MCF 10A (cell line): Measurements from ENCODE around the gene ACAP3. TPM values are rescaled to one million over a fixed set of nuclear protein-coding genes. Genes with fewer than 3 reads are reported as not detected.

Source experiments
- BruUV-seq: library from RNA; stranded (reverse); fragments of 400-500 nt; replicated peaks from 2 replicates; lab custom pipeline; 2021; lab: Mats Ljungman, UMichigan
- CTCF ChIA-PET: fragments of 300-600 bp; sonication (Branson Sonifier 250); formaldehyde crosslinking; extraction: SDS; loops from one replicate; lab custom pipeline; 2021; ENCODE audit warnings: antibody characterized with exemption, inconsistent platforms; lab: Yijun Ruan, JAX
- POLR2A ChIA-PET: fragments of 300-600, 350-650 bp; sonication (Branson Sonifier 250); formaldehyde crosslinking; extraction: SDS; loops from one replicate; lab custom pipeline; 2020; ENCODE audit warnings: antibody characterized with exemption, inconsistent platforms; lab: Yijun Ruan, JAX
- DNase-seq: peaks from one replicate; pipeline ENCODE4 v3.0.0-alpha.2; 2018; ENCODE audit not compliant: unreplicated experiment
- H3K27ac Mint-ChIP-seq: one replicate; pipeline ENCODE4 v1.8.0; 2022; ENCODE audit warnings: mild to moderate bottlenecking, low read depth, mixed read lengths; ENCODE audit not compliant: unreplicated experiment
- H3K27me3 Mint-ChIP-seq: one replicate; pipeline ENCODE4 v1.8.0; 2022; ENCODE audit warnings: mixed read lengths; ENCODE audit not compliant: insufficient read depth, unreplicated experiment
- H3K36me3 Mint-ChIP-seq: one replicate; pipeline ENCODE4 v1.8.0; 2022; ENCODE audit warnings: mild to moderate bottlenecking, moderate library complexity, mixed read lengths; ENCODE audit not compliant: insufficient read depth, unreplicated experiment
- H3K4me1 Mint-ChIP-seq: one replicate; pipeline ENCODE4 v1.8.0; 2022; ENCODE audit warnings: mixed read lengths; ENCODE audit not compliant: insufficient read depth, unreplicated experiment
- H3K4me3 Mint-ChIP-seq: one replicate; pipeline ENCODE4 v1.8.0; 2022; ENCODE audit warnings: mild to moderate bottlenecking, moderate library complexity, mixed read lengths; ENCODE audit not compliant: unreplicated experiment
- H3K9me3 Mint-ChIP-seq: one replicate; pipeline ENCODE4 v1.8.0; 2022; ENCODE audit warnings: mixed read lengths; ENCODE audit not compliant: unreplicated experiment
- CTCF ChIP-seq: fragments of 200-600 bp; IDR thresholded peaks from one replicate; pipeline ENCODE4 v1.8.0; 2022; ENCODE audit warnings: antibody characterized with exemption, mild to moderate bottlenecking; ENCODE audit not compliant: unreplicated experiment
- intact Hi-C: fragments of 100-400 bp; cut with micrococcal nuclease; formaldehyde crosslinking; loops from 2 replicates; pipeline ENCODE4 v1.14.1; 2022
- total RNA-seq: library from RNA; stranded (reverse); gene quantifications from 2 replicates; pipeline ENCODE4 v1.2.3, GENCODE V29; 2022

ACAP3 gene
- total RNA-seq, 1 experiment from 2014 or later: 33.5 TPM

- CTCF ChIA-PET: interaction anchor here (0.9 to 1.1 kb wide), 4 partner anchors 13 to 183 kb away, joined by 3 to 4 read pairs (median 4); no protein-coding TSS in a partner anchor
- H3K4me1 Mint-ChIP-seq: peaks cover 23% of the 10 kb centered on the region
- H3K4me3 Mint-ChIP-seq: peak overlapping the region; percentile 81
- BruUV-seq: no TSS peak
- peak overlapping the region; percentile 63 for H3K27ac Mint-ChIP-seq
- POLR2A ChIA-PET: interaction anchor here (0.9 to 1.6 kb wide), 10 partner anchors 13 to 284 kb away, joined by 3 to 8 read pairs (median 6); partner anchors contain the start of genes AURKAIP1 and UBE2J2
- H3K27me3 Mint-ChIP-seq: no peaks in the 10 kb centered on the region
- peak; percentile 82 for DNase-seq
- peak; percentile 17 for TF ChIP-seq CTCF
- peaks cover 19% of the 10 kb centered on the region for H3K36me3 Mint-ChIP-seq
- H3K9me3 Mint-ChIP-seq: no peaks in the 10 kb centered on the region
- intact Hi-C loops: no loop called here
Observed at GRCh38 chr1:1305300-1306069, 2.2 kb downstream of the ACAP3 start.

GRCh38 chr1:1304331-1305299, 3.1 kb downstream of the ACAP3 start:
- Mint-ChIP-seq H3K9me3 (no peaks in the 10 kb centered on the region), H3K4me1 (peaks cover 23% of the 10 kb centered on the region), H3K27me3 (no peaks in the 10 kb centered on the region), H3K4me3 (peak overlapping the region; percentile 81), H3K36me3 (peaks cover 16% of the 10 kb centered on the region), H3K27ac (no peak overlapping the region)
- POLR2A ChIA-PET: interaction anchor here (0.9 to 1.6 kb wide), 11 partner anchors 13 to 283 kb away, joined by 3 to 8 read pairs (median 5); partner anchors contain the start of genes AURKAIP1 and UBE2J2
- DNase-seq: peak; percentile 71
- BruUV-seq: no TSS peak
- CTCF ChIA-PET: interaction anchor here (0.7 to 1.1 kb wide), 5 partner anchors 12 to 182 kb away, joined by 3 to 4 read pairs (median 4); no protein-coding TSS in a partner anchor
- intact Hi-C loops: no loop called here
- TF ChIP-seq CTCF: no peak

GRCh38 chr1:1303736-1304135, 4.0 kb downstream of the ACAP3 start:
- Mint-ChIP-seq H3K27me3 (no peaks in the 10 kb centered on the region), H3K4me3 (no peak overlapping the region), H3K9me3 (no peaks in the 10 kb centered on the region), H3K36me3 (peaks cover 11% of the 10 kb centered on the region), H3K4me1 (peaks cover 23% of the 10 kb centered on the region), H3K27ac (no peak overlapping the region)
- ChIA-PET POLR2A (interaction anchor here (1.0 to 1.5 kb wide), 2 partner anchors 12 to 30 kb away, joined by 3 to 6 read pairs; partner anchors contain the start of gene UBE2J2), CTCF (interaction anchor here (0.9 to 1.0 kb wide), 2 partner anchors 69 to 181 kb away, joined by 3 to 5 read pairs; no protein-coding TSS in a partner anchor)
- intact Hi-C loops: no loop called here
- DNase-seq: no peak
- no TSS peak for BruUV-seq
- no peak for TF ChIP-seq CTCF
